ENCODE results near the gene BAIAP2. TPM values are rescaled to one million over a fixed set of nuclear protein-coding genes. Genes with fewer than 3 reads are reported as not detected.

Gene BAIAP2
- total RNA-seq, 1 donor from 2014 or later = 48.7 TPM

DNA sequence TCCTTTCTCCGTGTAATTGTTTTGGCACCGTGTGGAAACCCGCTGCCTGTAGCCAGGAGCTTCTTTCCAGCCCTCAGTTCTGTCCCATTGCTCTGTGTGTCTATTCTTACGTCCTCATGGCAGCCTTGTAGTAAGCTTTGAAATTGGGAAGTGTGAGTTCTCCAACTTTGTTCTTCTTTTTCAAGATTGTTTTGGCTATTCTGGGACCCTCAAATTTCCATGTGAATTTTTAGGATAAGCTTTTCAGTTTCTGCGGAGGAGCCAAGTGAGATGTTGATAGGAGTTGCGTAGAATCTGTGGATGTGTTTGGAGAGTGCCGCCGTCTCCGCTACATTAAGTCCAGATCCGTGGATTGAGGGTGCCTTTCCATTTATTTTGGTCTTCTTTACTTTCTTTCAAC lies 28.1 kb upstream of the BAIAP2 start:
- no peaks in the 10 kb centered on the region for H3K36me3 ChIP-seq (ENCODE audit: control insufficient read depth, insufficient read depth, low read length)
- DNase-seq (ENCODE audit: low read depth) = no peak
- FAIRE-seq = no peak
- TF ChIP-seq, protein P1, sequence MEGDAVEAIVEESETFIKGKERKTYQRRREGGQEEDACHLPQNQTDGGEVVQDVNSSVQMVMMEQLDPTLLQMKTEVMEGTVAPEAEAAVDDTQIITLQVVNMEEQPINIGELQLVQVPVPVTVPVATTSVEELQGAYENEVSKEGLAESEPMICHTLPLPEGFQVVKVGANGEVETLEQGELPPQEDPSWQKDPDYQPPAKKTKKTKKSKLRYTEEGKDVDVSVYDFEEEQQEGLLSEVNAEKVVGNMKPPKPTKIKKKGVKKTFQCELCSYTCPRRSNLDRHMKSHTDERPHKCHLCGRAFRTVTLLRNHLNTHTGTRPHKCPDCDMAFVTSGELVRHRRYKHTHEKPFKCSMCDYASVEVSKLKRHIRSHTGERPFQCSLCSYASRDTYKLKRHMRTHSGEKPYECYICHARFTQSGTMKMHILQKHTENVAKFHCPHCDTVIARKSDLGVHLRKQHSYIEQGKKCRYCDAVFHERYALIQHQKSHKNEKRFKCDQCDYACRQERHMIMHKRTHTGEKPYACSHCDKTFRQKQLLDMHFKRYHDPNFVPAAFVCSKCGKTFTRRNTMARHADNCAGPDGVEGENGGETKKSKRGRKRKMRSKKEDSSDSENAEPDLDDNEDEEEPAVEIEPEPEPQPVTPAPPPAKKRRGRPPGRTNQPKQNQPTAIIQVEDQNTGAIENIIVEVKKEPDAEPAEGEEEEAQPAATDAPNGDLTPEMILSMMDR (IDR thresholded peaks at IDR 0.05; ENCODE audit: insufficient read depth, low read length, severe bottlenecking) = no peak
- H3K27me3 ChIP-seq (ENCODE audit: control insufficient read depth, insufficient read depth, low read length) = peaks cover 9% of the 10 kb centered on the region
- no peak overlapping the region for H3K4me3 ChIP-seq (ENCODE audit: low read depth, low read length)

DNA sequence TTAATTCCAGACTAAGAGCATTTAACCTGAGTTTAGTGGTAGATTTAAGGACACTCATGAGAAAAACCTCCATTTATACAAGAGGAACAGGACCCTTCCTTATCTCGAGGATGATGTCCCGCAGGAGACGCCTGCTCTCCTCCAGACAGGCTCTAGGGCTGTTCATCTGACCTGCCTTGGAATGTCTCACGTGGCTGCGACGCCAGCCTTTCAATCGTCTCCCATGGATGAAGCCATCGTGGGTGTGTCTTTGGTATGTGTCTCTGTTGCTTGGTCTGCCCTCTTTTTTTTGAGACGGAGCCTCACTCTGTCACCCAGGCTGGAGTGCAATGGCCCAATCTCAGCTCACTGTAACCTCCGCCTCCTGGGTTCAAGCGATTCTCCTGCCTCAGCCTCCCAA lies 26.8 kb upstream of the BAIAP2 start:
- H3K36me3 ChIP-seq (ENCODE audit: control insufficient read depth, insufficient read depth, low read length) = no peaks in the 10 kb centered on the region
- TF ChIP-seq, protein P1 (IDR thresholded peaks at IDR 0.05; ENCODE audit: insufficient read depth, low read length, severe bottlenecking) = no peak
- DNase-seq (ENCODE audit: low read depth) (no peak), FAIRE-seq (no peak)
- H3K27me3 ChIP-seq (ENCODE audit: control insufficient read depth, insufficient read depth, low read length) = peaks cover 9% of the 10 kb centered on the region
- no peak overlapping the region for H3K4me3 ChIP-seq (ENCODE audit: low read depth, low read length)

DNA sequence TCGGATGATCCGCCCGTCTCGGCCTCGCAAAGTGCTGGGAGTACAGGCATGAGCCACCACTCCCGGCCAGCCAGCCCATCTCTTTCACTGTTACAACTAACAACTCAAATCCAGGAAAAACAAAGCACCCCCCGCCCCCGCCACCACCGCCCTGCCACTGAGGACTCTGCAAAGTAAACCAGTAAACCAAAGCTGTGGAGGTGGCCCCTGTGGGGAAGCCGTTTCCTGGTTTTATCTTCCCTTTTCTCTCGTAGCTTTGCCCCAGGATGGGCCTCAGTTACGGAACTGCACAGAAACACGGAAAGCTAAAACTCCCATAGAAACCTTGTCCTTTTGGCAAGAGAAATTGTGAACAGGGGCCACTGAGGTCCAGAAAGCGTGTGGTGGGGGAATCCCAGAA lies 25.8 kb upstream of the BAIAP2 start:
- TF ChIP-seq, protein P1 (IDR thresholded peaks at IDR 0.05; ENCODE audit: insufficient read depth, low read length, severe bottlenecking) = no peak
- Histone ChIP-seq H3K27me3 (ENCODE audit: control insufficient read depth, insufficient read depth, low read length) (peaks cover 6% of the 10 kb centered on the region), H3K4me3 (ENCODE audit: low read depth, low read length) (no peak overlapping the region), H3K36me3 (ENCODE audit: control insufficient read depth, insufficient read depth, low read length) (no peaks in the 10 kb centered on the region)
- no peak for FAIRE-seq
- DNase-seq (ENCODE audit: low read depth) = no peak

DNA sequence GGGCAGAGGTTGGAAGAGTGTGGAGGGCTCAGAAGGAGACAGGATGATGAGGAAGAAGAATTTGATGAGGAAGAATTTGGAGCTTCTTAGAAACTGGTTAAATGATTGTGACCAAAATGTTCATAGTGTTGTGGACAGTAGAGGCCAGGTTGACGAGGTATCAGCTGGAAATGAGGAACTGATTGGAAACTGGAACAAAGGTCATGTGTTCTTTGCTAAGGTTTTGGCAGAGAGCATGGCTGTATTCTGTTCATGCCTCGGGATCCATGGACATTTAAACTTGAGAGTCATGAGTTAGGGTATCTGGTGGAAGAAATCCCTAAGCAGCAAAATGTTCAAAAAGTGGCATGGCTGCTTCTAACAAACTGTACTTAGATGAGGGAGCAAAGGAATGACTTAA lies 24.0 kb upstream of the BAIAP2 start:
- Histone ChIP-seq H3K4me3 (ENCODE audit: low read depth, low read length) (no peak overlapping the region), H3K36me3 (ENCODE audit: control insufficient read depth, insufficient read depth, low read length) (no peaks in the 10 kb centered on the region), H3K27me3 (ENCODE audit: control insufficient read depth, insufficient read depth, low read length) (no peaks in the 10 kb centered on the region)
- TF ChIP-seq, protein P1 (IDR thresholded peaks at IDR 0.05; ENCODE audit: insufficient read depth, low read length, severe bottlenecking) = no peak
- FAIRE-seq = no peak
- no peak for DNase-seq (ENCODE audit: low read depth)

DNA sequence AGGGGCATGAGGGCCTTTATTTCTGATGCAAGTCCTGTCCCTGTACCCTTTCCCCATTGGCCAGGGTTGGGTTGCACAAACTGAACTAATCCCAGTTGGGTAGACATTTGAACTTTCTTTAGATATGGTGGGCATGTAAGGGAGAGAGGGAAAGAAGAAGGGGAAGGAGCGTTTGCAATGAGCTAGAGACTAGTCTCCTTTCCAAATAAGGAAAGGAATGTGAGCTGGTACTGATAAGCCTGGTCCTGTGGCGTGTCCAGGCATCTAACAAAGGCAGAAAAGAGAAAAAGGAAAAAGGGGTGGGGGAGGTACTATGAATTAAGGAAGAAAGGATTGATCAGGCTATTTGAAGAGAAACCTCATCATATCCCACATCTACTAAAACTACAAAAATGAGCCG lies 23.0 kb upstream of the BAIAP2 start:
- H3K4me3 ChIP-seq (ENCODE audit: low read depth, low read length) = no peak overlapping the region
- TF ChIP-seq, protein P1 (IDR thresholded peaks at IDR 0.05; ENCODE audit: insufficient read depth, low read length, severe bottlenecking) = no peak
- no peaks in the 10 kb centered on the region for H3K36me3 ChIP-seq (ENCODE audit: control insufficient read depth, insufficient read depth, low read length)
- no peak for FAIRE-seq
- no peak for DNase-seq (ENCODE audit: low read depth)
- no peaks in the 10 kb centered on the region for H3K27me3 ChIP-seq (ENCODE audit: control insufficient read depth, insufficient read depth, low read length)

Measured in bronchial epithelial cell (primary cell).